Fibroblast of skin of scalp (primary cell): ENCODE measurements around the gene NMNAT2.
A peak's percentile ranks its signal among the peaks of the same experiment; 100 is the strongest.

Experiments used
- DNase-seq: peaks from one replicate; pipeline ENCODE4 v3.0.0-alpha.2; 2013

The NMNAT2 gene

GRCh38 chr1:183310753-183311479 is 107.3 kb downstream of the NMNAT2 start:
- DNase-seq = peak; percentile 25

DNA sequence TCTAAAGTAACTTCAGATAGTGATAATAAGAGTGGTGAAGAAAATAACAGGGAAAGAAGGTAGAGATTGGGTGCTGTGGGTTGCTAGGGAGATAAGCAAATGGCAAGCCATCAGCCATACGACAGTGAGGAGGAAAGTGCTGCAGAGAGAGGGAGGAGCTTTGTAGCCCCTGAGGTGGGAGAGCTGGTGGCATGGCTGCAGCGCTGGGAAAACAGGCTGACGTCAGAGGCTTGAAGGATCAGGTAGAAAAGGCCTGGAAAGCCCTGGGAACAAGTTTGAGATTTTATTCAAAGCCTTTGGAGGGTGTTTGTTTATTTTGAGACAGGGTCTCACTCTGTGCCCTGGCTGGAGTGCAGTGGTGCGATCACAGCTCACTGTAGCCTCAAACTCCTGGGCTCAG is 109.5 kb downstream of the NMNAT2 start:
- no peak for DNase-seq

GRCh38 chr1:183306317-183307042 is 111.7 kb downstream of the NMNAT2 start:
- DNase-seq = no peak

GRCh38 chr1:183304440-183305107 is 113.6 kb downstream of the NMNAT2 start:
- DNase-seq = no peak

GRCh38 chr1:183303901-183304300 is 114.3 kb downstream of the NMNAT2 start:
- peak; percentile 29 for DNase-seq

DNA sequence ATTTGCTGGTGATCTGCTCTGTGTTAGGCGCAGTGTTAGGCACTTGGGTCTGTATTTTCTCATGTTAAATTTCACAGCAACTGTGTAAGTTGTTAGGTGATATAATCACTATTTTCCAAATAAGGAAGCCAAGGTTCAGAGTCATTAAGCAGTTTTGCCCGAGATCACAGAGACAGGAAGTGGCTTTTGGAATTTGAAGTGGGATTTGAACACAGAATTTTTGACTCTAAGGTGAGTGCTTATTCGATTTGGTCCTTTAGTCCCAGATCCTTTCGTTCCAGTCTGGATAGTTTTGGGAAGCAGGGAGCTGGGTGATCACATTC is 114.9 kb downstream of the NMNAT2 start:
- peak; percentile 12 for DNase-seq

DNA sequence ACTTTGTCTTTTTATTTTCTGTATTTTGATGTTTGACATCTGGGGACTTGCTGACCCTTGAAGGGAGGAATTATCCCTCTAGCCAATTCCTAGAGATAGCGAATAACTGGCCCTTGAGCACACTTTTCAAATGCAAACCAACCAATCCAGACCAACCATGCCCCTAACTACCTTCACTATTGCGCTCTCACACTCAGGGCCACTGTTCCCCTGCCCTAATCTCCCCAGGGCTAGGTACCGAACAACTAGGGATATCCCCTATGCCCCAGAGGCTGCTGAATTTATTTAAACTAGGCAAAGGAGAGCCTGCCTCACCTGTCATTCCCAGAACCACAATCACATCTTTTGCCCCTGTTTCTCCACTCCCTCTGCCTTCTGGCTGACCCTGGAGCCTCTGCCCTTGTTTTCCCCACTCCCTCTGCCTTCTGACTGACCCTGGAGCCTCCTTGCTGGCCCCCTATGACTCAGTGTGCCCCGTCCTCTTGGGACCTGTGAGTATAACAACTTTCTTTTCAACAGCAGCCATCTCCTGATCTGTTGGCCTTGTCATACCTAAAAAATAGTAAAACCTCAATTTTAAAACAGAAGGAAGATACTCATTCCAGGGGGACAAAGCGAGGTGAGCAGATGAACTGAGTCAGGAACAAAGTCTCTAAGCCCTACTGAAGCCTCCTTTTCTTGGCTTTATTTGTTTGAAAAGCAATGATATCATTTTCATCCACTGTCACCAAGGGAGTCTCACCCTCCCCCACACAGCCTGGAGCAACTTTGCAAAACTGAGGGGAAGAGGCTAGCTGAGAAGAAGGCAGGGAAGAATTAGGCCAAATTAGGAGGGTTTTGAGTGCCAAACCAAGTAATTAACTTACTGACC is 115.5 kb downstream of the NMNAT2 start:
- peak; percentile 55 for DNase-seq

DNA sequence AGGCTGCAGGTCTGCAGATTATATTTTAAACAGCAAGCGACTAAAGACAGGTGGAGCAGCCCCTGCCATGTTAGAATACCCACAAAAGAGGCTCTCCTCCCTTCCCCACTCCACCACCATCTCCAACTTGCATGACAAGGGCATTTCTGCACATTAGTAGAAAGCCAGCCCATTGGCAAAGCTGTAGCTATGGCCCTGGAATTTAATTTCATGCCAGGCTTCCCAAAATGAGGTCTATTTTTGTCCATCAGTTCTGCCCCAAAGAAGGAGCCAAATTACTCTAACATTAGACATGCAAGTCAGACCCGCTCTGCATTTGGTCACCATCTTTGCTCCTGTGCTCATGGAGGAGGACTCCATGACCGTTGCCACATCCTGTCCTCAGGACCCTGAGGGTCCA is 116.9 kb downstream of the NMNAT2 start:
- no peak for DNase-seq

DNA sequence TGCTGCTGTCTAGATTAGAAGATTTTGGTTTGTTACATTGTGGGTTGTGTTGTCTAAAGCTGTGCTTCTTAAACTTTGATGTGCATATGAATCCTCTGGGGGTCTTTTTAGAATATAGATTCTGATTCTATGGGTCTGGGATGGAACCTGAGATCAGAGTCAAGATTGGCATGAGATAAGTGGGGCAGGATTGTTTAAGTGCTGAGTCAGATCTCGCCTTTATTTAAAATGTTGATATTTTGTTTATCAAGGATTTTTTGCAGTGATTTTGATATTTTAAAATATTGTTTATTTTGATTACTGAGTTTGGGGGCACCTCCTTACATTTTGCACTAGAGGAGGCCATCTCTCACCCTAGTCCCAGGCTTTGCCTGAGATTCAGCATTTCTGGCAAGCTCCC is 117.4 kb downstream of the NMNAT2 start:
- DNase-seq = no peak

GRCh38 chr1:183300395-183300794 is 117.8 kb downstream of the NMNAT2 start:
- DNase-seq = no peak

- no peak for DNase-seq
These were observed 121.4 kb downstream of the NMNAT2 start for GRCh38 chr1:183296782-183297181.

DNA sequence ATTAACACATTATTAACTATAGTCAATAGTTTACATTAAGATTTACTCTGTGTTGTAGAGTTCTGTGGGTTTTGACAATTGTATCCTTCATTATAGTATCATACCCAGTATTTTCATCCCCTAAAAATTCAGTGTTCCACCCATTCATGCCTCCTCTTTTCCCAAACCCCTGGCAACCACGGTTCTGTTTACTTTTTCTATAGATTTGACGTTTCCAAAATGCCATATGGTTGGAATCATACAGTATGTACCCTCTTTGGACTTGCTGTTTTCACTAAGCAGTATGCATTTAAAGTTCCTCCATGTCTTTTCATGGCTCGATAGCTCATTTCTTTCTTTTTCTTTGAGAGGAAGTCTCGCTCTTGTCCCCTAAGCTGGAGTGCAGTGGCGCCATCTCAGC is 122.7 kb downstream of the NMNAT2 start:
- DNase-seq = no peak

DNA sequence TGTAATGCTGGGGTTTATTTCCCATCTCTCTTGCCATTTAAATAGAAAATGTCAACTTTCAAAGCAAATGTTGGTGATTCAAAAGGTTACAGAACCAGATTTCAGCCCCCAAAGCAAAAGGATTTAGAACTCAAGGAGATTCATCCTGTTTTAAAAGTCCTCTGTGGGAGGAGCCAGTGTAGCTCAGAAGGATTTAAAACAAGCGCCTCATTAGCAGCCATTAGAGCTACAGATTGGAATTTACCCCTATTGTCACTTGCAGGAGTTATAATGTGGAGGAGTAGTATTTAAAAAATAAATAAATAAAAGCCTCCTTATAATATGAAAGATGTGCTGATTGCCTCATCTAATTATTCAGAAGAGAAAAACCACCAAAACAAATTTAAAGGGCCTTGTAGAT is 124.3 kb downstream of the NMNAT2 start:
- DNase-seq = no peak

GRCh38 chr1:183293241-183293640 is 124.9 kb downstream of the NMNAT2 start:
- DNase-seq = no peak

DNA sequence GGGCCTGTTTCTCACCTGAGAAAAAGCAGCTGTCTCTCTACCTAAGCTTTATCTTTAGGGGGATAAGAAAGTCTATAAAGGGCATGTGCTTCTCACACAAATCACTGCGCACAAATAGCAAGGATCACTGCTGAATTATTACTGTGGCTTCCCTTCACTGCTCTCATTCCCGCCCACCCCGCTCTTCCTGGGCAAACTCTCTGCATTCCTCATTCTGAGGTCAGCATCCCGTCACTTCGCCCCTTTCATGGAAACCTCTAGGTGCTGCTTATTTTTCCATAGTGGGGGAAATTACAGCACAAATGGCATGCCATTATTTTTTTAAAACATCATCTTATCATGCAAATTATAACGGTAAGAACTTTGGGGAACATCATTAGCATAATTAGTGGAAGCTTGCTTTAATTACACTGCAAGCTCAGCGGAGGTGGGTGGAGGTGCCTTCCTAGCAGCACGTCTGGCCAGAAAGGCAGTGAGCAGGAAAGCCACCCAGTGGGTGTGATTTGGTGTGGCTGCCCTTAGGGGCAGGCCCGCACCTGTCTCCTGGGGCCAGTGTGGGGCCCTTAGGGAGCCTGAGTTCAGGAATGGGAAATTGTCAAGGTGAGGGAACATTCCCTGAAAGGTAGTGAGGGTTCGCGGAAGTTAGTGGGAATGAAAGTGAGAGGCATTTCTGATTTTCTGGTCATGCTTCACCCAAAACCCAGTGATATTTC is 126.2 kb downstream of the NMNAT2 start:
- peak; percentile 64 for DNase-seq

- no peak for DNase-seq
These were observed 126.9 kb downstream of the NMNAT2 start for GRCh38 chr1:183291216-183291762.

DNA sequence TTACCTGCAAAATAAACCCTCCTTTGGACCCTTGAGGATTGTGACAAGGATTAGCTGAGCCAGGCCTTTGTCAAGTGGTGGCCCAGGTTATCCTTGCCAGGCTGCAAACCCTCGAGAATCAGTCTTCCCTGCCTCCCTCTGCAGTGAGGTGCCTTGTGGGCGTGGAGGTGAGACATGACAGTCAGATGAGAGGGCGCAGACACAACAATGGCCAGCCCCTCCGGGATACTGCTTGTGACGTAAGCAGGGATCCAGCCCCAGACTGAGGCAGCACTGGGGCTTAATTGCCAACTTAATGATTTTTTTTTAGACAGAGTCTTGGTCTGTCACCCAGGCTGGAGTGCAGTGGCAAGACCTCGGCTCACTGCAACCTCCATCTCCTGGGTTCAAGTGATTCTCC is 127.6 kb downstream of the NMNAT2 start:
- no peak for DNase-seq

GRCh38 chr1:183289051-183289496 is 129.1 kb downstream of the NMNAT2 start:
- no peak for DNase-seq

GRCh38 chr1:183288583-183288982 is 129.6 kb downstream of the NMNAT2 start:
- no peak for DNase-seq

DNA sequence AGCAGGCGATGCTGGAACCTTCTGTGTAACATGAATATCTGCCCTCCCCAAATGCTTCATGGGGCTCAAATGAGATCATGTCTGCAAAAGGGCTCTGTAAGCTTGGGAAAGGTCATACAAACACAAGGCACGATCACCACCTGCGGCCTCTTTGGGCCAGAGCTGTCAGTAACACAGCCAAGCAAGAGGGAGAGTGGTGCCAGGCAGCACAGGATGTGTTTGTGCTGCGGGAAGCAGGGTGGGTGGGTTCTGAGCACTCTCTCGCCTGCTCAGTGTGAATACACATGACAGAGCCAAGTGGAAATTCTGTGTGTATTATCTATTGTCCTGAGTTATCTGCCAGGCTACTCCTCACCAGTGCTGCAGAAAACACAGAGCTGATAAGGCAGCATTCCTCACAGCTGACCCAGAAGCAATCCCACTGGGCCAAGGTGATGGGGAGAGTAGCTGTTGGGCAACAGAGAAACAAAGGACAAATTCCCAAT is 130.9 kb downstream of the NMNAT2 start:
- DNase-seq = peak; percentile 22

- no peak for DNase-seq
These were observed 132.4 kb downstream of the NMNAT2 start for GRCh38 chr1:183285746-183286145.

DNA sequence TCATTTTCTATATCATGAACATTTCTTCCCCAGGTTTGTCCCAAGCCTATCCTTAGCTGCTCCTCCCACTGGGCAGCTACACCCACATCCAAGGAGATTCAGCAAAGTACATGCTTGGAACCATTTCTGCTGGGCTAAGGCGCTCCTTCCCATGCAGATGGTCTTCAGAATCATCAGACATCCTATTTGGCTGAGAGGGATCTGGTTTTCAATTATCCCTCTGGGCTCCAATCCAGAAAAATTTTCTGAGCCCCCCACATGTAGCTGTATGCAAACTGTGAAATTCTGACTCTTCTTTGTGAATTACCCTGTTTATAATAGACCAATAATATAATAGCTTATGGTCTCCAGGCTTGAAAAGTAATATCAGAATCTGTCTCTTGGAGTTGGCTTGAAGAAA is 132.9 kb downstream of the NMNAT2 start:
- DNase-seq = no peak
